Mesenchymal stem cell (in vitro differentiated cells and primary cell): ENCODE results near the gene TTYH3.

Source experiments
- DNase-seq: peaks from one replicate; pipeline ENCODE4 v3.0.0-alpha.2; 2013
- H2AFZ ChIP-seq: one replicate; pipeline ENCODE4 v1.6.1; 2013; ENCODE audit warnings: low read depth, mild to moderate bottlenecking, control low read depth, inconsistent platforms, low read length, moderate library complexity
- H2AK5ac ChIP-seq: 2 replicates; pipeline ENCODE4 v1.6.1; 2013; ENCODE audit warnings: low read length, moderate library complexity, mild to moderate bottlenecking, inconsistent platforms; ENCODE audit not compliant: severe bottlenecking
- H2BK120ac ChIP-seq: one replicate; pipeline ENCODE4 v1.6.1; 2013; ENCODE audit warnings: low read depth, mild to moderate bottlenecking, inconsistent platforms, low read length, moderate library complexity
- H2BK12ac ChIP-seq, 2 experiments: one replicate each; pipeline ENCODE4 v1.6.1; 2013; ENCODE audit warnings: inconsistent platforms in 2 of 2, low read length in 2 of 2, mild to moderate bottlenecking in 2 of 2, moderate library complexity in 2 of 2, control low read depth in 1 of 2
- H2BK15ac ChIP-seq: one replicate; pipeline ENCODE4 v1.6.1; 2013; ENCODE audit warnings: mild to moderate bottlenecking, low read depth, inconsistent platforms; ENCODE audit not compliant: poor library complexity, severe bottlenecking
- H2BK5ac ChIP-seq: 2 replicates; pipeline ENCODE4 v1.6.1; 2013; ENCODE audit warnings: low read depth, mild to moderate bottlenecking, low read length, control low read depth, inconsistent platforms; ENCODE audit not compliant: poor library complexity, severe bottlenecking
- H3K14ac ChIP-seq, 2 experiments: one replicate each; pipeline ENCODE4 v1.6.1; 2013; ENCODE audit warnings: inconsistent platforms in 2 of 2, low read length in 2 of 2, control low read depth in 1 of 2, mild to moderate bottlenecking in 1 of 2, moderate library complexity in 1 of 2
- H3K18ac ChIP-seq, 2 experiments: one replicate each; pipeline ENCODE4 v1.6.1; 2013; ENCODE audit warnings: inconsistent platforms in 2 of 2, low read length in 2 of 2, control low read depth in 1 of 2, low read depth in 1 of 2, mild to moderate bottlenecking in 1 of 2
- H3K23ac ChIP-seq, 2 experiments: one replicate each; pipeline ENCODE4 v1.6.1; 2013; ENCODE audit warnings: inconsistent platforms in 2 of 2, low read length in 2 of 2, mild to moderate bottlenecking in 2 of 2, moderate library complexity in 2 of 2, control low read depth in 1 of 2
- H3K27ac ChIP-seq: 2 replicates; pipeline ENCODE4 v1.5.1; 2013; ENCODE audit warnings: mild to moderate bottlenecking, moderate library complexity, low read length, control low read depth, inconsistent platforms; ENCODE audit not compliant: poor library complexity, severe bottlenecking
- H3K27me3 ChIP-seq, 2 experiments: 2 replicates each; pipeline versions ENCODE4 v1.6.1 to v1.7.0; 2013; ENCODE audit warnings: low read length in 2 of 2, mild to moderate bottlenecking in 2 of 2, moderate library complexity in 2 of 2, control low read depth in 1 of 2, inconsistent platforms in 1 of 2; ENCODE audit not compliant: control insufficient read depth in 1 of 2, insufficient read depth in 1 of 2
- H3K36me3 ChIP-seq, 2 experiments: 2 replicates each; pipeline versions ENCODE4 v1.6.1 to v1.7.0; 2013; ENCODE audit warnings: low read length in 2 of 2, control low read depth in 1 of 2, inconsistent platforms in 1 of 2, low read depth in 1 of 2, mild to moderate bottlenecking in 1 of 2; ENCODE audit not compliant: insufficient read depth in 2 of 2, control insufficient read depth in 1 of 2
- H3K4ac ChIP-seq, 2 experiments: one replicate each; pipeline ENCODE4 v1.6.1; 2013; ENCODE audit warnings: inconsistent platforms in 2 of 2, low read length in 2 of 2, mild to moderate bottlenecking in 2 of 2, moderate library complexity in 2 of 2, control low read depth in 1 of 2, low read depth in 1 of 2
- H3K4me1 ChIP-seq: 2 replicates; pipeline ENCODE4 v1.6.1; 2013; ENCODE audit warnings: low read depth, low read length, control low read depth; ENCODE audit not compliant: control insufficient read depth, insufficient read depth
- H3K4me2 ChIP-seq: 2 replicates; pipeline ENCODE4 v1.6.1; 2013; ENCODE audit warnings: low read length, mild to moderate bottlenecking, inconsistent platforms; ENCODE audit not compliant: poor library complexity, severe bottlenecking
- H3K4me3 ChIP-seq, 2 experiments: 2 replicates each; pipeline versions ENCODE4 v1.5.1 to v1.7.0; 2013; ENCODE audit warnings: low read length in 2 of 2, mild to moderate bottlenecking in 2 of 2, control low read depth in 1 of 2, low read depth in 1 of 2; ENCODE audit not compliant: insufficient read depth in 1 of 2
- H3K79me1 ChIP-seq: replicated peaks from 2 replicates; pipeline ENCODE4 v1.6.1; 2013; ENCODE audit warnings: mild to moderate bottlenecking, control low read depth, low read length, inconsistent platforms; ENCODE audit not compliant: poor library complexity, severe bottlenecking
- H3K9ac ChIP-seq: 2 replicates; pipeline ENCODE4 v1.7.0; 2013; ENCODE audit warnings: mild to moderate bottlenecking, low read length, moderate library complexity
- H3K9me3 ChIP-seq: 2 replicates; pipeline ENCODE4 v1.7.0; 2013; ENCODE audit warnings: mild to moderate bottlenecking, low read length; ENCODE audit not compliant: control insufficient read depth
- H4K8ac ChIP-seq: one replicate; pipeline ENCODE4 v1.6.1; 2013; ENCODE audit warnings: inconsistent platforms, mild to moderate bottlenecking, low read length, moderate library complexity
- H4K91ac ChIP-seq: one replicate; pipeline ENCODE4 v1.6.1; 2013; ENCODE audit warnings: mild to moderate bottlenecking, low read length, inconsistent platforms
- WGBS: methylation state at CpG from one replicate; pipeline ENCODE4 v1.1.7; 2013; ENCODE audit warnings: mixed read lengths; 5-methylcytosine and 5-hydroxymethylcytosine counted together

The TTYH3 gene

GRCh38 chr7:2644220-2644561 lies 12.4 kb downstream of the TTYH3 start:
- Histone ChIP-seq H4K91ac (peak overlapping the region; percentile 34), H2BK12ac (peak overlapping the region in 1 of 2 experiments; percentile 87), H3K4me3 (no peak overlapping the region), H3K4me1 (peaks cover 72% of the 10 kb centered on the region), H2BK5ac (no peak overlapping the region), H3K4me2 (no peak overlapping the region), H3K9ac (no peak overlapping the region), H3K14ac (peak overlapping the region in 1 of 2 experiments; percentile 61), H3K27me3 (no peaks in the 10 kb centered on the region), H2BK15ac (peak overlapping the region; percentile 26), H2AFZ (no peak overlapping the region), H2AK5ac (peak overlapping the region; percentile 87), H3K18ac (peak overlapping the region in 1 of 2 experiments; percentile 71), H3K36me3 (peaks cover 13 to 76% of the 10 kb centered on the region in 2 experiments), H3K79me1 (peaks cover 5% of the 10 kb centered on the region), H3K23ac (no peak overlapping the region), H3K4ac (peak overlapping the region in 1 of 2 experiments; percentile 18), H2BK120ac (no peak overlapping the region), H3K27ac (peak overlapping the region; percentile 70), H3K9me3 (no peaks in the 10 kb centered on the region), H4K8ac (peak overlapping the region; percentile 46)
- DNase-seq, result no peak
- WGBS, result 79% methylated on average over 6 of the region's 6 CpGs

DNA sequence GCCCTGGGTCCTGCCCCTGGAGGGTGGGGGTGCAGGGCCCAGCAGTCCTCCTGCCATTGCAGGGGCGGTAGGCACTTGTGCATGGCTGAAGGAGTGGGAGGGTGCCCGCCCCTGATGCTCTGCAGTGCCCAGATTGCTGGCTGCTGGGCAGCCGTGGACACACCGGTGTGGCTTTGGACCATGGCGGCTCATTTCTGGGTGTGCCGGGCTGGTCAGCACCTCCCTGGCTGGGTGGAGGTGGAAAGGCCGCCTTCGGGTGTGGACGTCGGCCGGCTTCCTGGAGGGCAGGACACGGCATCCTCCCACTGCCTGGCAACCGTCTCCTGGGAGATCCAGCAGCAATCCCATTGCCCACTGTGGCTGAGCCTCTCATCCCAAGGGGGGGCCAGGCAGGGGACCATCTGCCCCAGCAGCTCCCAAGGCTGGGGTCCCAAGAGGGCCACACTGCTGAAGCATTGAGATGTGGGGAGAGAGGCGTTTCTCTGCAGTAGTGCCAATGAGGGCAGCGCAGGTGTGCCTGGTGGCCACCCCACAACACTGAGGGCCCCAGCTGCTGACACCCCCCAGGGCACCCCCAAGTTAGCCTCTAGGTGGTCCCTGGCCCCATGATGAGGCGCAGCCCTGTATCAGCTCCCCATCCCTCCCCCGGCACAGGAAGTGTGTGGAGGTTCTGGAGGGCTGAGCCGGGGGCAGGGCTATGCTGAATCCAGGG lies 12.9 kb downstream of the TTYH3 start:
- Histone ChIP-seq H3K14ac (peak overlapping the region in 1 of 2 experiments; percentile 73), H3K4ac (peak overlapping the region; percentile 7 to 19), H3K23ac (no peak overlapping the region), H3K4me3 (no peak overlapping the region), H3K4me1 (peaks cover 72% of the 10 kb centered on the region), H2AK5ac (peak overlapping the region; percentile 62), H3K9me3 (no peaks in the 10 kb centered on the region), H2AFZ (no peak overlapping the region), H3K79me1 (peaks cover 8% of the 10 kb centered on the region), H2BK12ac (peak overlapping the region; percentile 18 to 87), H2BK15ac (no peak overlapping the region), H3K36me3 (peaks cover 15 to 77% of the 10 kb centered on the region in 2 experiments), H4K91ac (peak overlapping the region; percentile 95), H3K27me3 (no peaks in the 10 kb centered on the region), H2BK120ac (peak overlapping the region; percentile 40), H3K9ac (no peak overlapping the region), H3K18ac (peak overlapping the region; percentile 50 to 71), H3K27ac (peak overlapping the region; percentile 70), H3K4me2 (no peak overlapping the region), H2BK5ac (no peak overlapping the region), H4K8ac (peak overlapping the region; percentile 38)
- 69% methylated on average over 17 of the region's 18 CpGs for WGBS
- DNase-seq, result no peak

DNA sequence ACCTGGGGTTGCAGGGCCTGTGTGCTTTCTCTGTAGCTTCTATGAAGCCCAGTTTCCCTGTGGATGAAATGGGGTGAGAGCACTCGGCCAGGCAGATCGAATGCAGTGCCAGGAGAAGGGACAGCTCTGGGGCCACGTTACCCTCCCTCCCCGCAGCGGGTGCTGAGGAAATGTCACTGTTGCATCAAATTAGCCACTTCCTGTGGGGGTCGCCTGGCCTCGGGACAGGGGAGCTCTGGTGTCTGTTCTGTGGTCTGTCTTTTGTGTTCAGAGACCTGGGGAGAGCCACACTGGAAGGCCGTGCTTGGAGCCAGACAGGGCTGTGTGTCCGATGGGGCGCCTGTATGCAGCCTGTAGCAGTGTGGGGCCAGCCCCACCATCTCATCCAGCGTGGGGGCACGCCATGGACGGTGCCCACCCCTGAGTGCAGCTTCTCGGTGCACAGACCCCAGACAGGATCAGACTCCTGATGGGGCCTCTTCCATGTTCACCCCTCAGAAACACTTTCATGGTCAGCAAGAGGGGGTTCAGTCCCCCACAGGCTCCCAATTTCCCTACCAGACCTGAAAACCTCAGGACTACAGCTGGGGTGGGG lies 13.6 kb downstream of the TTYH3 start:
- WGBS, result 23% methylated on average over 14 of the region's 14 CpGs

DNA sequence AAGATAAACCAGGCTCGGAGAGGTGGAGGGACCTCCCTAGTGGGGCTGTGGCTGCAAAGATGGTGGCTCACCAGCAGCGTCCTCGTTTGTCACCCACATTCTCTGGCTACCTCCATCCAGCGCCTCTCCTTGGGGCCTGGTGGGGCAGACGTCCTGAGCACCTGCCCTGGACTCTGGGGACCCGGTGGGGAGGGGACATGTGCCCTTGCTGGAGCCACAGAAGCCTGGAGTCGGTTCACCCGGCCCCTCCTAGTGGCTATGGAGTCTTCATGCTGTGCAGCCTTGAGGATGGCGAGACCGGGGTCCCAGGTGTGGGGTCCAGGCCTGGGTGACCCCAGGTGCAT lies 14.5 kb downstream of the TTYH3 start:
- H3K4me1 ChIP-seq, result peaks cover 66% of the 10 kb centered on the region
- H3K23ac ChIP-seq, result peak overlapping the region in 1 of 2 experiments; percentile 23
- peak overlapping the region in 1 of 2 experiments; percentile 37 for H2BK12ac ChIP-seq
- DNase-seq, result no peak
- no peak overlapping the region for H2AFZ ChIP-seq
- H3K27me3 ChIP-seq, result no peaks in the 10 kb centered on the region
- no peak overlapping the region for H3K14ac ChIP-seq
- no peak overlapping the region for H2BK5ac ChIP-seq
- no peak overlapping the region for H2BK15ac ChIP-seq
- no peak overlapping the region for H2BK120ac ChIP-seq
- no peak overlapping the region for H2AK5ac ChIP-seq
- peaks cover 28 to 81% of the 10 kb centered on the region in 2 experiments for H3K36me3 ChIP-seq
- no peak overlapping the region for H3K4me3 ChIP-seq
- no peak overlapping the region for H3K4me2 ChIP-seq
- no peak overlapping the region for H4K8ac ChIP-seq
- no peak overlapping the region for H3K27ac ChIP-seq
- H3K9ac ChIP-seq, result no peak overlapping the region
- no peak overlapping the region for H4K91ac ChIP-seq
- H3K18ac ChIP-seq, result no peak overlapping the region
- 89% methylated on average over 10 of the region's 10 CpGs for WGBS
- H3K79me1 ChIP-seq, result peaks cover 15% of the 10 kb centered on the region
- peak overlapping the region in 1 of 2 experiments; percentile 66 for H3K4ac ChIP-seq
- no peaks in the 10 kb centered on the region for H3K9me3 ChIP-seq

More for the DNA sequence above, 13.6 kb downstream of the TTYH3 start:
- no peaks in the 10 kb centered on the region for H3K27me3 ChIP-seq
- H3K36me3 ChIP-seq, result peaks cover 20 to 77% of the 10 kb centered on the region in 2 experiments
- no peak overlapping the region for H3K4me2 ChIP-seq
- H3K4me3 ChIP-seq, result no peak overlapping the region
- H2BK12ac ChIP-seq, result peak overlapping the region in 1 of 2 experiments; percentile 45
- H3K4ac ChIP-seq, result peak overlapping the region; percentile 60 to 73
- H4K91ac ChIP-seq, result peak overlapping the region; percentile 95
- peak overlapping the region in 1 of 2 experiments; percentile 73 for H3K14ac ChIP-seq
- peak overlapping the region in 1 of 2 experiments; percentile 54 for H3K23ac ChIP-seq
- H3K18ac ChIP-seq, result peak overlapping the region; percentile 50 to 90
- H2AK5ac ChIP-seq, result peak overlapping the region; percentile 71
- no peak overlapping the region for H2BK5ac ChIP-seq
- no peak overlapping the region for H2BK15ac ChIP-seq
- peak overlapping the region; percentile 29 for H2AFZ ChIP-seq
- peaks cover 70% of the 10 kb centered on the region for H3K4me1 ChIP-seq
- H3K9ac ChIP-seq, result no peak overlapping the region
- peak overlapping the region; percentile 67 for H2BK120ac ChIP-seq
- peaks cover 12% of the 10 kb centered on the region for H3K79me1 ChIP-seq
- H3K9me3 ChIP-seq, result no peaks in the 10 kb centered on the region
- peak overlapping the region; percentile 70 for H3K27ac ChIP-seq
- peak overlapping the region; percentile 83 for H4K8ac ChIP-seq
- DNase-seq, result peak; percentile 80
